SK-N-SH (cell line): ENCODE results near the gene APOBEC3H. TPM values are rescaled to one million over a fixed set of nuclear protein-coding genes. Genes with fewer than 3 reads are reported as not detected.

Experiments used
- CTCF ChIA-PET: fragments of 300-600, 350-600 bp; formaldehyde crosslinking; extraction: SDS; loops from one replicate; lab custom pipeline; 2021; lab: Yijun Ruan, JAX
- POLR2A ChIA-PET: fragments of 350-600 bp; sonication (Branson Sonifier 250); formaldehyde crosslinking; extraction: SDS; loops from one replicate; lab custom pipeline; 2020; ENCODE audit warnings: antibody characterized with exemption, inconsistent platforms; lab: Yijun Ruan, JAX
- DNase-seq: peaks from one replicate; pipeline ENCODE4 v3.0.0; 2012
- H2AFZ ChIP-seq: fragments of 200-600 bp; sonication (generic); 2 replicates; pipeline ENCODE4 v1.8.1; 2016; ENCODE audit warnings: antibody characterized with exemption, mild to moderate bottlenecking, low read depth
- H3F3A ChIP-seq: fragments of 200-600 bp; sonication (generic); replicated peaks from 2 replicates; pipeline ENCODE3; 2016; ENCODE audit warnings: antibody characterized with exemption, mild to moderate bottlenecking; ENCODE audit not compliant: insufficient read depth
- H3K27ac ChIP-seq, 2 experiments: fragments of 200-500 bp in 1 of 2; fragments of 200-600 bp in 1 of 2; sonication (Bioruptor generic) in 1 of 2; sonication (generic), shearing (Covaris generic) in 1 of 2; 2 replicates each; pipeline versions ENCODE4 v1.5.1 to v1.6.1; 2014 to 2016; ENCODE audit warnings: low read depth in 2 of 2, inconsistent platforms in 1 of 2, low read length in 1 of 2, mild to moderate bottlenecking in 1 of 2, mixed read lengths in 1 of 2
- H3K27me3 ChIP-seq: fragments of 200-600 bp; sonication (generic), shearing (Covaris generic); 2 replicates; pipeline ENCODE4 v1.6.1; 2016; ENCODE audit warnings: mixed run types; ENCODE audit not compliant: insufficient read depth
- H3K36me3 ChIP-seq, 2 experiments: fragments of 200-500 bp in 1 of 2; fragments of 200-600 bp in 1 of 2; sonication (Bioruptor generic) in 1 of 2; sonication (generic) in 1 of 2; replicated peaks in 1 of 2; 2 replicates each; pipeline versions ENCODE3 to v1.5.1; 2014 to 2016; ENCODE audit warnings: low read length in 1 of 2, mild to moderate bottlenecking in 1 of 2; ENCODE audit not compliant: insufficient read depth in 2 of 2, control insufficient read depth in 1 of 2
- H3K4me1 ChIP-seq, 2 experiments: fragments of 200-500 bp in 1 of 2; fragments of 200-600 bp in 1 of 2; sonication (Bioruptor generic) in 1 of 2; sonication (generic), shearing (Covaris generic) in 1 of 2; 2 replicates each; pipeline versions ENCODE4 v1.5.1 to v1.6.1; 2014 to 2016; ENCODE audit warnings: low read depth in 1 of 2, low read length in 1 of 2, mixed run types in 1 of 2; ENCODE audit not compliant: insufficient read depth in 2 of 2, control insufficient read depth in 1 of 2
- H3K4me2 ChIP-seq: fragments of 200-600 bp; sonication (generic), shearing (Covaris generic); 2 replicates; pipeline ENCODE4 v1.6.1; 2017; ENCODE audit warnings: mixed run types
- H3K4me3 ChIP-seq, 2 experiments: fragments of 200-500 bp in 1 of 2; fragments of 200-600 bp in 1 of 2; sonication (Bioruptor generic) in 1 of 2; sonication (generic), shearing (Covaris generic) in 1 of 2; 2 replicates each; pipeline versions ENCODE4 v1.5.1 to v1.8.1; 2014 to 2016; ENCODE audit warnings: low read depth in 2 of 2, inconsistent platforms in 1 of 2, low read length in 1 of 2, mild to moderate bottlenecking in 1 of 2, mixed read lengths in 1 of 2, moderate library complexity in 1 of 2
- H3K79me2 ChIP-seq: fragments of 200-600 bp; sonication (generic); 2 replicates; pipeline ENCODE4 v1.8.1; 2017; ENCODE audit warnings: mild to moderate bottlenecking; ENCODE audit not compliant: insufficient read depth
- H3K9ac ChIP-seq: fragments of 200-600 bp; sonication (generic); 2 replicates; pipeline ENCODE4 v1.6.1; 2017; ENCODE audit warnings: mixed run types
- H3K9me2 ChIP-seq: fragments of 200-600 bp; sonication (generic); 2 replicates; pipeline ENCODE4 v1.6.1; 2017; ENCODE audit warnings: mixed run types
- H3K9me3 ChIP-seq: fragments of 200-600 bp; sonication (generic); 2 replicates; pipeline ENCODE4 v1.6.1; 2017; ENCODE audit warnings: mixed run types, mild to moderate bottlenecking, moderate library complexity
- H4K20me1 ChIP-seq: fragments of 200-600 bp; sonication (generic); 2 replicates; pipeline ENCODE4 v1.6.1; 2017; ENCODE audit warnings: mild to moderate bottlenecking, mixed run types; ENCODE audit not compliant: insufficient read depth
- FOSL2 ChIP-seq: IDR thresholded peaks from 2 replicates; pipeline ENCODE4 v1.4.0; 2012; ENCODE audit warnings: low read depth, mild to moderate bottlenecking, moderate library complexity, borderline replicate concordance
- FOXJ3 ChIP-seq: sonication (generic); formaldehyde crosslinking; IDR thresholded peaks from 2 replicates; pipeline ENCODE4 v1.5.1; 2020; ENCODE audit warnings: mild to moderate bottlenecking, missing genetic modification reagents
- GATA2 ChIP-seq: sonication (generic); formaldehyde crosslinking; IDR thresholded peaks from 2 replicates; pipeline ENCODE4 v1.5.0; 2020; ENCODE audit warnings: mild to moderate bottlenecking, missing genetic modification reagents
- IRF3 ChIP-seq: fragments of 150-350 bp; IDR thresholded peaks from 2 replicates; pipeline ENCODE4 v1.6.1; 2016; ENCODE audit warnings: mild to moderate bottlenecking, low read depth, low read length
- MEF2A ChIP-seq: IDR thresholded peaks from 2 replicates; pipeline ENCODE4 v1.4.0; 2012; ENCODE audit warnings: low read depth, borderline replicate concordance
- RAD21 ChIP-seq: IDR thresholded peaks from 2 replicates; pipeline ENCODE4 v1.6.1; 2012; ENCODE audit warnings: mild to moderate bottlenecking, low read length
- SMC3 ChIP-seq: IDR thresholded peaks from 2 replicates; pipeline ENCODE4 v1.6.1; 2012; ENCODE audit warnings: low read depth, low read length, improper control_type of control experiment
- TEAD4 ChIP-seq: IDR thresholded peaks from 2 replicates; pipeline ENCODE4 v1.4.0; 2012; ENCODE audit warnings: mild to moderate bottlenecking, borderline replicate concordance; ENCODE audit not compliant: insufficient read depth
- USF1 ChIP-seq: IDR thresholded peaks from 2 replicates; pipeline ENCODE4 v1.4.0; 2012; ENCODE audit warnings: low read depth, borderline replicate concordance
- USF2 ChIP-seq: fragments of 150-350 bp; IDR thresholded peaks from 2 replicates; pipeline ENCODE4 v1.6.1; 2017; ENCODE audit warnings: antibody characterized with exemption, low read length, low read depth, borderline replicate concordance
- YY1 ChIP-seq: IDR thresholded peaks from 2 replicates; pipeline ENCODE4 v1.4.0; 2012; ENCODE audit warnings: low read depth, mild to moderate bottlenecking
- ZBTB33 ChIP-seq: IDR thresholded peaks from 2 replicates; pipeline ENCODE4 v1.4.0; 2012; ENCODE audit warnings: low read depth, borderline replicate concordance
- WGBS: methylation state at CpG from one replicate; pipeline ENCODE4 v1.1.6; 2017; ENCODE audit warnings: low lambda C conversion rate; 5-methylcytosine and 5-hydroxymethylcytosine counted together
- polyA plus RNA-seq, 3 experiments: library from polyadenylated mRNA; depleted of rRNA; stranded (reverse); fragments of >200 nt; gene quantifications; 2 replicates each; pipeline ENCODE4 v1.2.3, GENCODE V29; 2012

The APOBEC3H gene
- polyA plus RNA-seq, 1 of the 3 experiments (the other 2 are of a cell fraction) = 0.18 TPM

- Histone ChIP-seq H3K4me2 (no peak overlapping the region), H3K27ac (no peak overlapping the region), H2AFZ (no peak overlapping the region), H3K9me2 (no peaks in the 10 kb centered on the region), H3K27me3 (no peaks in the 10 kb centered on the region), H3K79me2 (no peaks in the 10 kb centered on the region), H3K9ac (no peak overlapping the region), H3K9me3 (no peaks in the 10 kb centered on the region), H4K20me1 (no peaks in the 10 kb centered on the region), H3K36me3 (no peaks in the 10 kb centered on the region), H3K4me1 (no peaks in the 10 kb centered on the region), H3K4me3 (no peak overlapping the region), H3F3A (no peaks in the 10 kb centered on the region)
- 48% methylated on average over 4 of the region's 4 CpGs for WGBS
- DNase-seq = no peak
- TF ChIP-seq TEAD4 (no peak), YY1 (no peak), RAD21 (no peak), USF1 (no peak), USF2 (no peak), GATA2 (no peak), IRF3 (no peak), ZBTB33 (no peak), FOXJ3 (CRISPR knock-in tag) (no peak), SMC3 (no peak), MEF2A (no peak), FOSL2 (no peak)
- POLR2A ChIA-PET = no interaction called here
- CTCF ChIA-PET = interaction anchor here (1.0 kb wide), 1 partner anchor 183 kb away, joined by 4 read pairs; no protein-coding TSS in a partner anchor
Measured at GRCh38 chr22:39120983-39121382, 23.9 kb downstream of the APOBEC3H start.
